Measurements from ENCODE around the gene FAM149A. TPM values are rescaled to one million over a fixed set of nuclear protein-coding genes. Genes with fewer than 3 reads are reported as not detected.

Gene FAM149A
- polyA plus RNA-seq, 1 donor (not counting 4 experiments of a cell fraction or from before 2014, with no cell fraction given) = 0.41 TPM

- H3K4me2 ChIP-seq (ENCODE audit: control insufficient read depth, extremely low read depth, insufficient read depth, low read depth, low read length) = no peak overlapping the region
- H3K9ac ChIP-seq (ENCODE audit: control insufficient read depth, extremely low read depth, insufficient read depth, low read length) = no peak overlapping the region
- H3K79me2 ChIP-seq (ENCODE audit: control insufficient read depth, insufficient read depth, low read length) = no peaks in the 10 kb centered on the region
- FAIRE-seq = no peak
- no peaks in the 10 kb centered on the region for H3K27me3 ChIP-seq (ENCODE audit: control insufficient read depth, extremely low read depth, insufficient read depth, low read length)
- no peaks in the 10 kb centered on the region for H3K9me3 ChIP-seq (ENCODE audit: control insufficient read depth, low read depth, low read length)
- dilution Hi-C loops (cut with MboI; ENCODE audit: extremely low pct_ligation_motif_present, low sequenced_read_pairs) = no loop called here
- H3K4me3 ChIP-seq (ENCODE audit: control insufficient read depth in 2 of 3, extremely low read depth in 1 of 3, insufficient read depth in 2 of 3, low read depth in 1 of 3, low read length in 3 of 3) = no peak overlapping the region
- no peak overlapping the region for H3K27ac ChIP-seq (ENCODE audit: control insufficient read depth, insufficient read depth, low read length)
- no peaks in the 10 kb centered on the region for H4K20me1 ChIP-seq (ENCODE audit: control insufficient read depth, extremely low read depth, insufficient read depth, low read length)
- H2AFZ ChIP-seq (ENCODE audit: control insufficient read depth, low read length) = no peak overlapping the region
- peaks cover 5% of the 10 kb centered on the region for H3K4me1 ChIP-seq (ENCODE audit: control insufficient read depth, extremely low read depth, insufficient read depth, low read length)
- H3K36me3 ChIP-seq (ENCODE audit: control insufficient read depth in 2 of 2, extremely low read depth in 1 of 2, insufficient read depth in 2 of 2, low read length in 2 of 2) = no peaks in the 10 kb centered on the region
- no peak for DNase-seq (ENCODE audit: low read depth, low spot score)
- H3K9me1 ChIP-seq (ENCODE audit: control insufficient read depth, extremely low read depth, insufficient read depth, low read length) = no peaks in the 10 kb centered on the region
- no peak for TF ChIP-seq CTCF (optimal IDR thresholded peaks at IDR 0.05 in 1 of 3, IDR thresholded peaks at IDR 0.05 in 1 of 3, conservative IDR thresholded peaks at IDR 0.05 in 1 of 3; ENCODE audit: extremely low read depth in 1 of 3, insufficient read depth in 2 of 3, low read length in 3 of 3)
- no peak for TF ChIP-seq EZH2 (IDR thresholded peaks at IDR 0.05; ENCODE audit: low read length)
Measured at GRCh38 chr4:186081202-186081807, 23.2 kb upstream of the FAM149A start.

GRCh38 chr4:186082221-186082620 is 22.3 kb upstream of the FAM149A start:
- dilution Hi-C loops (cut with MboI; ENCODE audit: extremely low pct_ligation_motif_present, low sequenced_read_pairs) = no loop called here
- DNase-seq (ENCODE audit: low read depth, low spot score) = no peak
- no peaks in the 10 kb centered on the region for H4K20me1 ChIP-seq (ENCODE audit: control insufficient read depth, extremely low read depth, insufficient read depth, low read length)

More at GRCh38 chr4:186082221-186082620, 22.3 kb upstream of the FAM149A start:
- FAIRE-seq = no peak
- H3K9me1 ChIP-seq (ENCODE audit: control insufficient read depth, extremely low read depth, insufficient read depth, low read length) = no peaks in the 10 kb centered on the region
- H3K4me1 ChIP-seq (ENCODE audit: control insufficient read depth, extremely low read depth, insufficient read depth, low read length) = peaks cover 5% of the 10 kb centered on the region
- no peaks in the 10 kb centered on the region for H3K36me3 ChIP-seq (ENCODE audit: control insufficient read depth in 2 of 2, extremely low read depth in 1 of 2, insufficient read depth in 2 of 2, low read length in 2 of 2)
- no peaks in the 10 kb centered on the region for H3K27me3 ChIP-seq (ENCODE audit: control insufficient read depth, extremely low read depth, insufficient read depth, low read length)
- H3K79me2 ChIP-seq (ENCODE audit: control insufficient read depth, insufficient read depth, low read length) = no peaks in the 10 kb centered on the region
- TF ChIP-seq CTCF (optimal IDR thresholded peaks at IDR 0.05 in 1 of 3, IDR thresholded peaks at IDR 0.05 in 1 of 3, conservative IDR thresholded peaks at IDR 0.05 in 1 of 3; ENCODE audit: extremely low read depth in 1 of 3, insufficient read depth in 2 of 3, low read length in 3 of 3) = no peak
- no peak for TF ChIP-seq EZH2 (IDR thresholded peaks at IDR 0.05; ENCODE audit: low read length)
- no peak overlapping the region for H3K4me3 ChIP-seq (ENCODE audit: control insufficient read depth in 2 of 3, extremely low read depth in 1 of 3, insufficient read depth in 2 of 3, low read depth in 1 of 3, low read length in 3 of 3)
- H3K9ac ChIP-seq (ENCODE audit: control insufficient read depth, extremely low read depth, insufficient read depth, low read length) = no peak overlapping the region
- H3K4me2 ChIP-seq (ENCODE audit: control insufficient read depth, extremely low read depth, insufficient read depth, low read depth, low read length) = no peak overlapping the region
- no peaks in the 10 kb centered on the region for H3K9me3 ChIP-seq (ENCODE audit: control insufficient read depth, low read depth, low read length)
- no peak overlapping the region for H2AFZ ChIP-seq (ENCODE audit: control insufficient read depth, low read length)
- no peak overlapping the region for H3K27ac ChIP-seq (ENCODE audit: control insufficient read depth, insufficient read depth, low read length)

All from keratinocyte (primary cell).